EL (cell line): ENCODE data around the gene GTF2IRD1.
"Not testable (repeated sequence)": the region's sequence is repeated elsewhere in the genome, so short reads cannot be mapped to it uniquely, and the experiment has no call there.

Source experiments
- DNase-seq: peaks from one replicate; pipeline ENCODE4 v3.0.0-alpha.2; 2016

Gene GTF2IRD1

DNA sequence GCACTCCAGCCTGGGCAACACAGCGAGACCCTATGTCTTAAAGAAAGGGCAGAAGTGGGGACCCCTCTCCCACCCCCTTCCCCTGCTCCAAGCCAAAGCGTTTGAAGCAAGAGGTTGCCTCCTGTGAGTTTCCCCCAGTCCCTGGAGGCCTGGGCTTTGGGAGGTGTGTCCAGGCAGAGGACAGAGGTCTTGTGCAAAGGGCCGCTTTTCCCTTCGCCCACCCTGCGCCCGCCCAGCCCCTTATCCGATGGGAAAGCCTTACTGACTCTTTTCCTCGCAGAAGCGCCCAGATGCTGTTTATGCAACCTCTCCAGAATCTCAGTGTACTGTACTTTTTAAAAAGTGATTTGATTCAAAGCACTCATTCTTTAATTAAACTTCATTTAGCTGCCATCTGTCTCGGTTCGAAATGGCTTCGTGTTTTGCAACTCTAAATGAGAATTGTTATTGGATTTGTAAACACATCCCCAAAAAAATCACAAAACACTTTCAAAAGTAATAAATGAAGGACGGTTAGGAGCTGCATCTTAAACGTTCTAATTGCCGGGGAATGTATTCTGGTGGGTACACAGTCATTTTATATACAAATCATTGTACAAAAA is 153.3 kb downstream of the GTF2IRD1 start:
- no peak for DNase-seq

DNA sequence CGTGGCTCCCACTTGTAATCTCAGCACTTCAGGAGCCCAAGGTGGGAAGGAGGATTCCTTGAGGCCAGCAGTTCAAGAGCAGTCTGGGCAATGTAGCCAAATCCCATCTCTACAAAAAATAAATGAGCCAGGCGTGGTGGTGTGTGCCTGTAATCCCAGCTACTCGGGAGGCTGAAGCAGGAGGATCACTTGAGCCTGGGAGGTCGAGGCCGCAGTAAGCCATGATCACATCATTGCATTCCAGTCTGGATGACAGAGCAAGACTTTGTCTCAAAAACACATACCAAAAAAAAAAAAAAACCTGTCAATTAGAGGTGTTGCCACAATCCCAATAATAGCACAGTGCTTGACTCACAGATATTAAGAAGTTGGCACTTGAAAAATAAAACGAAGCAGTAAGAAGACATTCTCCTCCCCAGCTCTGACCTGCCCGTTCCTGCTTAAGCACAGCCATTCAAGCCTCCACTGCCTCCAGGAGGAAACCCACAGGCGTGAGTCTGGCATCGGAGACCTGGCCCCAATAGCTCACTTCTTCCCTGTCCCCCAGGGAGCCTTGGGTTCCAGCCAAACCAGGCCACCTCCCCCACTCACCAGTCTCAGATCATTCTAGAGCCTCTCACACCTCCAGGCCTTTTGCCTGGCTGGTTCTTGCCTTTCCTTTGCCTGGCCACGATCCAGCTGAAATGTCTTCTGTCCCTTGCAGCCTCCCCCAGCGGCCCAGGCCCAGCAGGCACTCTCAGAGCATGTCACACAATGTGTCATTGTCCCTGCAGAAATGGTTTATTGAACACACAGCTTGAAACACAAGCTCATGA is 158.5 kb downstream of the GTF2IRD1 start:
- DNase-seq, result no peak

DNA sequence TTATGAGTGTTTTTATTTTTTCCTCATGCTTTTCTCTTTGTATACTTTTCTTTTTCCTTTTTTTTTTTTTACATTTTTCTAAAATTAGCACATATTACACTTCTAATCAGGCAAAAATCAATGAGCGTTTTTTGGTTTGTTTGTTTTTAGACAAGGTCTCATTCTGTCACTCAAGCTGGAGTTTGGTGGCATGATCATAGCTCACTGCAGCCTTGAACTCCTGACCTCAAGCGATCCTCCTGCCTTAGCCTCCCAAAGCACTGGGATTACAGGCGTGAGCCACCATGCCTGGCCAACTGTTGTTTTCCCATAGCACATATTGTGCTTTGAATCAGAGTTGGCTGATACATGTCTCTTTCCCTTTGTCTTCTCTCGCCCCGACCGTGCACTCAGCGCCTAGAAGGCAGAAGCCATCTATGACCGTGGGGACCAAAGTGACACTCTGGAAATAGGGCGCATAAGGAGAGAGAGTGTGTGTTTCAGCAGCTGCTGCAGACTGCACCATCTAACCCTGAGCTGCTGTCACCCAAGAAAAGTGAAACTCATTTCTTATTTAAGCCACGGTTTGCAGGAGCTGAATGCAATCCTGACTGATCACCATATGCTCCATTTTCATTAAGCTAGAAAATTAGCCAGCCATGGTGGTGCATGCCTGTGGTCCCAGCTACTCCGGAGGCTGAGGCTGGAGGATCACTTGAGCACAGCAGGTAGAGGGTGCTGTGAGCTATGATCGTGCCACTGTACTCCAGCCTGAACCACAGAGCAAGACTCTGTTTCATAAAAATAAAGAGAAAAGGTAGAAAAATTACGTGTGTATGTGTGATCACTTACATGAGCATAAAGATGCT is 162.5 kb downstream of the GTF2IRD1 start:
- no peak for DNase-seq

DNA sequence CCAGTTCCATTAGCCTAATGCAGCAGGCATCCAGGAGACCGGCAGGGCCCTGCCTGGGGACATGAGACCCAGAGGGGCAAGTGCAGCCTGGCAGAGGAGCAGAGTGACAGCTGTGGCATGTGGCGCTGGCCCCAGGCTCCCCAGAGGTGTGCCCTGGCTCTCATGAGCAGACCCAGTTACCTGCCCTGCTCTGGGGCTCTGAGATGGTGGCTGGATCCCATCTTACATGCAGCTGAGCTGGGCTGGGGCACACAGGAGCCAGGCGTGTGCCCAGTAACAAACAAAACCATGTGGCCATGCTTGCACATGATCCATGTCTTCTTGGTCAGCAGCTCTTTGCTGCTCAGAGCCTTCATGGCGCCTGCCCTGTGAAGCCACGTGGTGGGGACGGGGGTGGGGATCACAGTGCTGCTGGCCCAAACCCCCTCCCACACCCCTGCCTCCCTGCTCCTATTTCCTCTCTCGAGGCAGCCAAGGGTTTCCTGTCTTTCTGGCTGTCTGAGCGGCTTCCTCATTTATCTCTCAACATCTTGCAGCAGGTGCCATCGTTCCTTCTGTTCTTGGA is 163.6 kb downstream of the GTF2IRD1 start:
- DNase-seq, result no peak

DNA sequence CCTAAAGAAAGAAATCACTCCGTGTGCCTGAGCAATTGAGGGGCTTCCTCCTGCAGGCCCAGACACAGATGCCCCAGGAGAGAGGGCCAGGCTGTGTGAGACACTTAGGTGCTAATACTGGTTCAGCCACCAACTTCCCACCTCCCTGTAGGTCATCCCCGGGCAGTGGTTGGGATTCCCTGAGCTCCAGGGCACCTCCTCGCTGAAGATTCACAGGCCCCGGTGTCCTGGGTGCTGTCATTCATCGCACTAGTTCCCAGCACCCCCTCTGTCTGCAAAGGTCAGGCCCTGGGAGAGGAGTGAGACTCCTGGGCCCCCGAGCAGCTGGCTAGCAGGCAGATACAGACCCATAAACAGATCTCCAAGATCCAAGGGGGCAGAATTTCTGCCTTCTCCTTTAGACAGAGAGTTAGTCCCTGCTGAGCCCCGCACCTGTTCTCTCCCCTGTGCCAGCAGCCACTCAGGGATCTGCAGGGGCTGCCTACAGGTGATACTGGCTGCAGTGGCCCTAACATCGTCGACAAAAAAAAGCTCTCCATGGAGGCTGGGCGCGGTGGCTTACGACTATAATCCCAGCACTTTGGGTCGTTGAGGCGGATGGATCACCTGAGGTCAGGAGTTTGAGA is 165.6 kb downstream of the GTF2IRD1 start:
- no peak for DNase-seq

DNA sequence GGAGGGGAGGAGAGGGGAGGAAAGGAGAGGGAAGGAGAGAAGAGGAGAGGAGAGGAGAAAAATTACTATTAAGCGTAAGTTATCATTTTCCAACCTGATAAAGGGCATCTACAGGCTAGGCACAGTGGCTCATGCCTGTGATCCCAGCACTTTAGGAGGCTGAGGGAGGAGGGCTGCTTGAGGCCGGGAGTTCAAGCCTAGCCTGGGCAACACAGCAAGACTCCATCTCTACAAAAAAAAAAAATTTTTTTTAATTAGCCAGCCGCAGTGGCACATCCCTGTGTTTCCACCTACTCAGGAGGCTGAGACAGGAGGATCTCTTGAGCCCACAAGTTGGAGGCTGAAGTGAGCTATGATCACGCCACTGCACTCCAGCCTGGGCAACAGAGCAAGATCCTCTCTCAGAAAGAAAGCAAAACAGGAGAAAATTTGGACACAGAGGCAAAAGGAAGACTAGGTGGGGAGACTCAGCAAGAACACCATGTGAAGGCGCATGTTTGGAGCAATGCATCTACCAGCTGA is 168.6 kb downstream of the GTF2IRD1 start:
- no peak for DNase-seq

DNA sequence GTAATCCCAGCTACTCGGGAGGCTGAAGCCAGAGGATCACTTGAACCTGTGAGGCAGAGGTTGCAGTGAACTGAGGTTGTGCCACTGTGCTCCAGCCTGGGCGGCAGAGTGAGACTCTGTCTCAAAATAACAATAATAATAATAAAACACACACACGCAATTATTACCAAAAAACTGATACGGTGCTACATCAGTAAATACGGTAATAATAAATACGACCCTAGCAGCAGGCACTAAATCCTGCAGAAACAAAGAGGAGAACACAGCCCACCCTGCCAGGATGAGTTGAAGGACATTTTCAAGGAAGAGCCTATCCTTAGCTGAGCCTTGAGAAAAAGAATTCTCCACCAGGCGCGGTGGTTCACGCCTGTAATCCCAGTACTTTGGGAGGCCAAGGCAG is 169.4 kb downstream of the GTF2IRD1 start:
- DNase-seq, result no peak

DNA sequence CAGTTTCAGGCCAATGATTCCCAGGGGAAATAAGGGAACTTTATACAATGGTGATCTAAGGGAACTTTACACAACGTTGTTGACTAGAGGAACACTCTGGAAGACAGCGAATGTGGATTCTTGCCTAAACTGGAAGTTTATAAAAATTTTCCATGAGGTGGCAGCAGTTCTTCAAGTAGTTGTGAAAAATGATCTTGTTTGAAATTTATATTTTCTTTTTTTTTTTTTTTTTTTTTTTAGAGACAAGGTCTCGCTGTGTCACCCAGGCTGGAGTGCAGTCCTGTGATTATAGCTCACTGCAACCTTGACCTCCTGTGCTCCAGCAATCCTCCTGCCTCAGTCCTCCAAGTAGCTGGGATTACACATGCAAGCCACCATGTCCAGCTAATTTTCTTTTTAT is 171.7 kb downstream of the GTF2IRD1 start:
- DNase-seq, result peak; percentile 35

DNA sequence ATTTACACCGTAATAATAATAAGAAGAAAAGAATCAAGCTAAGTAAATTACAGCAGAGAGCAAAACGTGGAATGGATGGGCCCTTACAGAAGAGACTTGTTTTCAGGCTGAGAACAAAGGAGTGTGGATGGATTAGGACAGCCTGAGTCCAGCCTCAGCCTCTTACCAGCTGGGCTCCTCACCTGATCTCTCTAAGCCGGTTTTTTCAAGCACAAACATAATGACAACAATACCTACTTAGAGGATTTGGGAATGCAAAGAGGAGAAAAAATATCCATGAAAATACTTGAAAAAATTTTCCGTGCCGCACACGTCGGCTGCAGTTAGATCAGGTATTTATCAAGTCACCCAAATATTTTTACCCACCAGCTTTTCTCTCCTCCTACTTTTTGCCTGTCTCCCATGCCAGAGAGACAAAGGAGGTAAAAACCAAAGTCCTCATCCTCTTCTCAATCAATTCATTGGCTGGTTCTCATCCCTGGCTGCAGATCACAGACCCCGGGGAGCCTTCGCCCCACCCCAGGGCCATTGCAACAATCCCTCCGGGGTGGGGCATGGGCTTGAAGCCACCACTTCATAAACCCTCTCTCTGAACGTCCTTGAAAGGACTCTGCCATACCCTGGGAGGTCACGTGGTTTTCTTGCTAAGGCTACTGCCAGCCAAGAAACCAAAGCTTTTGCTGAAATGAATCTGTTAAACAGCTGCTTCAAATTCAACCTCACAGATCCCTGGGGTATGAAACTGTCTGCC is 174.1 kb downstream of the GTF2IRD1 start:
- DNase-seq, result no peak

DNA sequence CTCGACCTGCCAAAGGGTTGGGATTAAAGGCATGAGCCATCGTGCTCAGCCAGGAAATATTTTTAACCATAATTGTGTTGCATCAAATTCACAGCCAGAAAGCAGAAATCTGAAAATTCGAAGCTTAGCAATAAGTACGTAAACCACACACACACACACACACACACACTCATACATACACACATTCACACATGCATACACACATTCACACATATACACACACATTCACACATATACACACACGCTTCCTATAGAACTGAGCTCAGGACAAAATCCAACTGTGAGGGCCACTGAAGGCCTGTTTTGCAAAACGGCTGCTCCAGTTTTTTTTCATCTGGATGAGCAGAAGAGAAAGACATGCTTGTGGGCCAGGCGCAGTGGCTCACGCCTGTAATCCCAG is 178.8 kb downstream of the GTF2IRD1 start:
- DNase-seq, result no peak

DNA sequence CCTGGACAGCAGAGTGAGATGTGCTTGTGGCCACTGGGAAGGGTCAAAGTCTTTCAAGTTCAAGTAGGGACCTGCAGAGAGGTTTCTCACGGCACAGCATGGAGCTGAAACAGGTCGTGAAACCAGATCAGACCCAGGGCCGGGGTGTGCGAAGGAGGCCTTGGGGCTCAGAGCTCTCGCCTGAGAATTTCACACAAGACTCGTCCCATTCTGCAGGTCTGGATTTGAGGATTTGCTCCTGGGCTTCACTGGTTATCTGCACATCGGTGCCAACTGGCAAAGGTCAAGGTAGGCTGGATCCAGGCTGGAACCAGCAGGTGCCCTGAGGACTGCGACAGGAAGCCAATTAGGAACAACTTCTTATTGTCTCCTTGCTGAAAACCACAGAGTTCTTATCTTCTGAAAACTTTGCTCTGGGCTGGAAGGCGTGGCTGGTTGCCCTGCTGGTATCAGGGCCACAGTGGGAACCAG is 179.8 kb downstream of the GTF2IRD1 start:
- DNase-seq, result no peak

DNA sequence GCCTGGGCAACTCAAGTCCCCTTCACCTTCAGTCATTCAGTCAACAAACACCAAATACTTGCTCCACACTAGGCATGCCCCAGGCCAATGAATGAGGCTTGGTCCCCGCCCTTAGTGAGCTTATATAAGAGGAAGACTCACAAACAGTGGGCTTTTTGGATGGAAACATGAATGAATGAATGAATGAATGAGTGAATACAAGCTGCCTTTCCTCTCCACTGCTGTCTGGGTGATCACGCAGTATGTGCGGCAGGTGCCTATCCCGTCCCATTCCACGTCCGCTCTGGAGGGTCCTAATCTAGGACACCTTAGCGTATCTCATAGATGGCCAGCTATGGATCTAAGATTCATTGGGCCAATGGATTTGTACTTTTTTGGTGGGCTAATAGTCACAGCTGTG is 184.0 kb downstream of the GTF2IRD1 start:
- DNase-seq, result no peak

DNA sequence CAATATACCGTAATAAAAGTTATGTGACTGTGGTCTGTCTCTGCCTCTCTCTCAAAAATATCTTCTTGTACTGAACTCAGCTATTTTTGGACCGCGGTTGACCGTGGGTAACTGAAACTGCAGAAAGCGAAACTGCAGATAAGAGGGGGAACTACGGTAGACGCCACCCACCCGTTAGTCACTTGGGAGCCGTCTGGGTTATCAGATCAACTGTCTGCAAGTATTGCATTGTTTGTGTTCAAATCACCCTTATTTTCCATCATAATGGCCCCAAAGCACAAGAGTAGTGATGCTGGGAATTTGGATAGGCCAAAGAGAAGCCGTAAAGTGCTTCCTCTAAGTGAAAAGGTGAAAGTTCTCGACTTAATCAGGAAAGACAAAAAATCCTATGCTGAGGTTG is 196.3 kb downstream of the GTF2IRD1 start:
- DNase-seq, result peak; percentile 16

DNA sequence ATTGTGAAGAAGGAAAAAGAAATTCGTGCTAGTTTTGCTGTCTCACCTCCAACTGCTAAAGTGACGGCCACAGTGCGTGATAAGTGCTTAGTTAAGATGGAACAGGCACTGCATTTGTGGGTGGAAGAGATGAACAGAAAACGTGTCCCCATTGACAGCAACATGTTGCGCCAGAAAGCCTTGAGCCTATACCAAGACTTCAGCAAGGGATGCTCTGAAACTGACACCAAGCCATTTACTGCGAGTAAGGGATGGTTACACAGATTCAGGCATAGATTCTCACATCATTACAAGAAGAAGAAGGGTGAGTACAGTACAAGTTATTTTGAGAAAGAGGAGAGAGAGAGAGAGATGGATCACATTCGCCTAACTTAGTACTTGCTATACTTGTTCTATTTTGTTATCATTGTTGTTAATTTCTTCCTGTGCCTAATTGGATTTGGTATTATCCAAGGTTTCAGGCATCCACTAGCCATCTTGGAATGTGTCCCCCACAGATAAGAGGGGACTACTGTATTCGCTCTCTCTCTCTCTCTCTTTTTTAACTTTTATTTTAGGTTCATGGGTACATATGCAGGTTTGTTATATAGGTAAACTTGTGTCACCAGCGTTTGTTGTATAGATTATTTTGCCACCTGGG is 196.9 kb downstream of the GTF2IRD1 start:
- not testable (repeated sequence) for DNase-seq

DNA sequence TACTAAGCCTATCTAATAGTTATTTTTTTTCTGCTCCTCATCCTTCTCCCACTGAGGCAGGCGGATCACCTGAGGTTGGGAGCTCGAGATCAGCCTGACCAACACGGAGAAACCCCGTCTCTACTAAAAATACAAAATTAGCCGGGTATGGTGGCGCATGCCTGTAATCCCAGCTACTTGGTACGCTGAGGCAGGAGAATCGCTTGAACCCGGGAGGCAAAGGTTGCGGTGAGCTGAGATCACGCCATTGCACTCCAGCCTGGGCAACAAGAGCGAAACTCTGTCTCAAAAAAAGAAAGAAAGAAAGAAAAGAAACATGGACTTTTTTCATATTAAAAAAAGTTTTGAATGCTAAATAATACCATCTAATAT is 197.4 kb downstream of the GTF2IRD1 start:
- DNase-seq, result not testable (repeated sequence)
